ENCODE data around the gene ZCCHC24.
"Not testable (repeated sequence)": the region's sequence is repeated elsewhere in the genome, so short reads cannot be mapped to it uniquely, and the experiment has no call there.

Gene ZCCHC24

GRCh38 chr10:79472449-79472848 is 27.0 kb upstream of the ZCCHC24 start:
- DNase-seq: no peak

GRCh38 chr10:79471776-79472175 is 26.4 kb upstream of the ZCCHC24 start:
- no peak for DNase-seq

- no peak for DNase-seq
Observed at GRCh38 chr10:79470096-79470495, 24.7 kb upstream of the ZCCHC24 start.

GRCh38 chr10:79468841-79469585 is 23.6 kb upstream of the ZCCHC24 start:
- no peak for DNase-seq

- no peak for DNase-seq
Observed at GRCh38 chr10:79468015-79468560, 22.7 kb upstream of the ZCCHC24 start.

- no peak for DNase-seq
Observed at GRCh38 chr10:79465341-79465740, 19.9 kb upstream of the ZCCHC24 start.

GRCh38 chr10:79463578-79464496 is 18.4 kb upstream of the ZCCHC24 start:
- no peak for DNase-seq

GRCh38 chr10:79460687-79461086 is 15.3 kb upstream of the ZCCHC24 start:
- DNase-seq: no peak

GRCh38 chr10:79459243-79459642 is 13.8 kb upstream of the ZCCHC24 start:
- no peak for DNase-seq

GRCh38 chr10:79458483-79458882 is 13.1 kb upstream of the ZCCHC24 start:
- no peak for DNase-seq

GRCh38 chr10:79457256-79457785 is 11.9 kb upstream of the ZCCHC24 start:
- no peak for DNase-seq

- no peak for DNase-seq
Observed at GRCh38 chr10:79454259-79454658, 8.8 kb upstream of the ZCCHC24 start.

GRCh38 chr10:79453392-79453791 is 8.0 kb upstream of the ZCCHC24 start:
- DNase-seq: no peak

GRCh38 chr10:79452174-79452611 is 6.8 kb upstream of the ZCCHC24 start:
- DNase-seq: no peak

GRCh38 chr10:79451046-79451699 is 5.7 kb upstream of the ZCCHC24 start:
- no peak for DNase-seq

- DNase-seq: no peak
Observed at GRCh38 chr10:79449181-79450146, 4.0 kb upstream of the ZCCHC24 start.

- no peak for DNase-seq
Observed at GRCh38 chr10:79448732-79449049, 3.3 kb upstream of the ZCCHC24 start.

GRCh38 chr10:79447911-79448731 is 2.7 kb upstream of the ZCCHC24 start:
- DNase-seq: no peak

GRCh38 chr10:79447249-79447648 is 1.8 kb upstream of the ZCCHC24 start:
- DNase-seq: not testable (repeated sequence)

- no peak for DNase-seq
Observed at GRCh38 chr10:79446758-79447084, 1.3 kb upstream of the ZCCHC24 start.

All from right forelimb (tissue), 1 donor.